Mucosa of stomach (tissue), 1 donor: Measurements from ENCODE around the gene COL27A1.

ENCODE experiments used
- H3K27me3 ChIP-seq: one replicate; pipeline ENCODE4 v1.7.0; 2013; ENCODE audit warnings: mild to moderate bottlenecking, low read length; ENCODE audit not compliant: control insufficient read depth, insufficient read depth
- H3K36me3 ChIP-seq: one replicate; pipeline ENCODE4 v1.7.0; 2013; ENCODE audit warnings: low read length; ENCODE audit not compliant: control insufficient read depth, insufficient read depth
- H3K4me1 ChIP-seq: one replicate; pipeline ENCODE4 v1.7.0; 2013; ENCODE audit warnings: mild to moderate bottlenecking, low read length; ENCODE audit not compliant: control insufficient read depth, insufficient read depth
- H3K4me3 ChIP-seq: one replicate; pipeline ENCODE4 v1.7.0; 2013; ENCODE audit warnings: low read length
- H3K9ac ChIP-seq: one replicate; pipeline ENCODE4 v1.7.0; 2013; ENCODE audit warnings: mild to moderate bottlenecking, low read length, moderate library complexity
- H3K9me3 ChIP-seq: one replicate; pipeline ENCODE4 v1.7.0; 2013; ENCODE audit warnings: mild to moderate bottlenecking, low read length, moderate library complexity; ENCODE audit not compliant: control insufficient read depth
- donor health status: Pancreatic carcinoma.

The COL27A1 gene

GRCh38 chr9:114285166-114285867 lies 130.0 kb downstream of the COL27A1 start:
- Histone ChIP-seq H3K4me3 (no peak overlapping the region), H3K27me3 (no peaks in the 10 kb centered on the region)

DNA sequence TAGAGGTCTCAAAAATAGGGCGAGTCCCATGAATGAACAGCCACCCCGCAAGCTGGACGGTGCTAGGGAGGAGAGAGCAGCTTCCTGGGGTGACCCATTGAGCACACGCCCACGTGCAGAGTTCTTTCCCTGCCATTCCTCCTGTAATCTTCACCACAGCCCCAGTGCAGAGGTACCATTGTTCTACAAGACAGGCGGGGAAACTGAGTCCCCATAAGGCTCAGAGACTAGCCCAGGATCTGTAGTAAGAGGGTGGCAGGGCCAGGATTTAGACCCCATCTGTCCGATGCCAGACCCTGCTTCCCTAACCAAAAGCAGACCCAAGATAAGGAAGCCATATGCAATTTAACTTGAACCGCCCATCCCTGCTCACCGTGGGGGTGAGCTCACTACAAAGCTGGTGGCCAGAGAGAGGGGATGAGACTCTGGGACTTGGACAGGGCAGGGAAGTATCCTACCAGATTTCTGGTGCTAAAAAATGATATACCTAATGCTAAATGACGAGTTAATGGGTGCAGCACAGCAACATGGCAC lies 130.9 kb downstream of the COL27A1 start:
- H3K36me3 ChIP-seq = no peaks in the 10 kb centered on the region
- no peak overlapping the region for H3K9ac ChIP-seq
- H3K9me3 ChIP-seq = no peaks in the 10 kb centered on the region
- H3K4me3 ChIP-seq = no peak overlapping the region
- H3K27me3 ChIP-seq = peaks cover 2% of the 10 kb centered on the region
- H3K4me1 ChIP-seq = no peaks in the 10 kb centered on the region

More at GRCh38 chr9:114285166-114285867, 130.0 kb downstream of the COL27A1 start:
- no peaks in the 10 kb centered on the region for H3K4me1 ChIP-seq
- no peaks in the 10 kb centered on the region for H3K36me3 ChIP-seq
- H3K9me3 ChIP-seq = no peaks in the 10 kb centered on the region
- H3K9ac ChIP-seq = no peak overlapping the region

DNA sequence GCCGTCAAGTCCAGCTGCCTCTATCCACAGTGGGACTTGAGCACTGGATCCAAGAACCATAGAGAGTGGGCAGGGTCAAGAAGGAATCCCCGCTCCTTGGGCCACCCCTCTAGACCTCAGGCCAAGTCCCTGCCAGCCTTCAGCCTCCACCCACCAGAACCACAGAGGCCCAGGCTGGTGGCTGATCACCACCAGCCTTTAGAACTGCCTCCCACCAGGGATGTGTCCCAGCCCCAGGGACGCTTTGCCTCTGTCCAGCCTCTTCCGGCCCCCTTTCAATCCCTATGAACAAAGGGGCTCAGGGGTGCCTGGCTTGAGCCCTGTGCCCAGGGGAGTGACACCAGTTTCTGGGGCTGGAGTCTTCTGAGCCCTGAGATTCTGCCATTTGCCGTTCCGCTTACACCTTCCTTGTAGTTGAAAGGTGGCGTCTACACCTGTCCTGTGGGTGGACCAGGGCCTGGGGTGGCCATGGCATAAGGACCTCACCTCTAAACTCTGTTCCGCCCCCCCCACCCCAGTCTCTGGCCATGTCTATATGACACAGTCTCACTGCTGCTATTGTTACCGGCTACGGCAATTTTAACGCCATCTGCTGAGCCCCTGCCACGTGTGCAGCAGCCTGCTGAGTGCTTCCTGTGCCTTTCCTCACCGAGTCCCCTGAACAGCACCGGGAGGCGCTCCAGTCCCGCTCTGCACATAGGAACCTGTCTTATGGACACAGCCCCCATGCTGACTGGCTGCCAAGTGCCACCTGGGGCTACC lies 131.8 kb downstream of the COL27A1 start:
- peaks cover 2% of the 10 kb centered on the region for H3K27me3 ChIP-seq
- H3K4me3 ChIP-seq = no peak overlapping the region
- no peaks in the 10 kb centered on the region for H3K4me1 ChIP-seq
- no peaks in the 10 kb centered on the region for H3K36me3 ChIP-seq
- no peaks in the 10 kb centered on the region for H3K9me3 ChIP-seq
- no peak overlapping the region for H3K9ac ChIP-seq

GRCh38 chr9:114287763-114288192 lies 132.4 kb downstream of the COL27A1 start:
- no peaks in the 10 kb centered on the region for H3K36me3 ChIP-seq
- no peaks in the 10 kb centered on the region for H3K9me3 ChIP-seq
- no peak overlapping the region for H3K9ac ChIP-seq
- H3K4me3 ChIP-seq = no peak overlapping the region
- no peaks in the 10 kb centered on the region for H3K4me1 ChIP-seq
- H3K27me3 ChIP-seq = peaks cover 2% of the 10 kb centered on the region

DNA sequence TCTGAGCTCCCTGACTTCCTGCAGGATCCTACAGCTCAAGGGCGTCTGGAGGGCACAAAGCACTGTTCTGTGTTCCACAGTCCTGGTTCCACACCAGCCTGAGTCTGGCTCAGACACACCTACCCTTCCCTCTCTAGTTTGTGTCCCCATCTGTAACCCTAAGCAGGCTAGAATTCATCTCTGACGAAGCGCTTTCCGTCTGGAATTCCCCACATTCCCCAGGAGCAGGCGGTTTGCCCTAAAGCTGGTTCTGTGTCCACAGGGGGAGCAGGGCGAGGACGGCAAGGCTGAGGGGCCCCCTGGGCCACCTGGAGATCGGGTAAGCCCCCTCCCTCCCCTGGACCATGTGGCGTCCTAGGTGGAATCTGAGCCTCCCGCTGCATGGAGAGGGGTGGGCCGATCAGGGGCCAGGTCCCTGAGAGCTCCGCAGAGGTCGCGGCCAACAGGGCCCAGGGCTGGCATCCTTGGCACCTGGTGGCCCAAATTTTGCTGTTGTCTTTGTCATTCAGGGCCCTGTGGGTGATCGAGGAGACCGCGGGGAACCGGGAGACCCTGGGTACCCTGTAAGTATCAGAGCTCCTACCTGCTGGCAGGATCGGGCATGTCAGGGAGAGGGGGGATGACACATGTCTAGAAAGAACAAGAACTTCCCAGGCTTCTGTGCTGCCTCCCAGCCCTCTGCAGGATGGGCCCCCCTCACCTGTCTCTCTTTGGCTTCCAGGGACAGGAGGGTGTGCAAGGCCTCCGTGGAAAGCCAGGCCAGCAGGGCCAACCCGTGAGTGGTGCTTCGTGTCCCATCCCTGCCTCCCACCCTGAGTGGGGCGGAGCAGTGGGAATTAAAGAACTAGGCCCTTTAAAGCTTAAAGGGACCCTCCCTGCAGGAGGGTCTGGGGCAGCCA lies 133.1 kb downstream of the COL27A1 start:
- no peaks in the 10 kb centered on the region for H3K9me3 ChIP-seq
- H3K4me3 ChIP-seq = no peak overlapping the region
- peaks cover 2% of the 10 kb centered on the region for H3K27me3 ChIP-seq
- H3K36me3 ChIP-seq = no peaks in the 10 kb centered on the region
- no peak overlapping the region for H3K9ac ChIP-seq
- H3K4me1 ChIP-seq = no peaks in the 10 kb centered on the region

DNA sequence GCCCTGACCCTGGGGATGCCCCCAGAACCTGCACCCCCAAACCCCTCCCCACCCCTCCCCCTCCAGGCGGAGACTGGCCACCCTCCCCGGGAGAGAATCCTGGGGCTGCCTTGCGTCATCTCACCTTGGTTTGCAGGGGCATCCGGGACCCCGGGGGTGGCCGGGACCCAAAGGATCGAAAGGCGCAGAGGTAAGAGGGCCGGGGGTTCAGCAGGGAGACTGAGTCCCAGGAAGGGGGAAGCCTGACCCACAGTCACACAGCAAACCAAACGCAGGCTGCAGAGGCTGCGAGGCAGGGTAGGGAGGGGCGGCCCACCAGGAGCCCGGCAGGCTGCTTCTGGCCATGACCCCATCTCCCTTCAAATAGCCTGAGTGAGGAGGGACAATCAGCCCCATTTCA lies 133.8 kb downstream of the COL27A1 start:
- H3K9ac ChIP-seq = no peak overlapping the region
- H3K4me3 ChIP-seq = no peak overlapping the region
- no peaks in the 10 kb centered on the region for H3K9me3 ChIP-seq
- H3K4me1 ChIP-seq = no peaks in the 10 kb centered on the region
- H3K36me3 ChIP-seq = no peaks in the 10 kb centered on the region
- peaks cover 2% of the 10 kb centered on the region for H3K27me3 ChIP-seq

DNA sequence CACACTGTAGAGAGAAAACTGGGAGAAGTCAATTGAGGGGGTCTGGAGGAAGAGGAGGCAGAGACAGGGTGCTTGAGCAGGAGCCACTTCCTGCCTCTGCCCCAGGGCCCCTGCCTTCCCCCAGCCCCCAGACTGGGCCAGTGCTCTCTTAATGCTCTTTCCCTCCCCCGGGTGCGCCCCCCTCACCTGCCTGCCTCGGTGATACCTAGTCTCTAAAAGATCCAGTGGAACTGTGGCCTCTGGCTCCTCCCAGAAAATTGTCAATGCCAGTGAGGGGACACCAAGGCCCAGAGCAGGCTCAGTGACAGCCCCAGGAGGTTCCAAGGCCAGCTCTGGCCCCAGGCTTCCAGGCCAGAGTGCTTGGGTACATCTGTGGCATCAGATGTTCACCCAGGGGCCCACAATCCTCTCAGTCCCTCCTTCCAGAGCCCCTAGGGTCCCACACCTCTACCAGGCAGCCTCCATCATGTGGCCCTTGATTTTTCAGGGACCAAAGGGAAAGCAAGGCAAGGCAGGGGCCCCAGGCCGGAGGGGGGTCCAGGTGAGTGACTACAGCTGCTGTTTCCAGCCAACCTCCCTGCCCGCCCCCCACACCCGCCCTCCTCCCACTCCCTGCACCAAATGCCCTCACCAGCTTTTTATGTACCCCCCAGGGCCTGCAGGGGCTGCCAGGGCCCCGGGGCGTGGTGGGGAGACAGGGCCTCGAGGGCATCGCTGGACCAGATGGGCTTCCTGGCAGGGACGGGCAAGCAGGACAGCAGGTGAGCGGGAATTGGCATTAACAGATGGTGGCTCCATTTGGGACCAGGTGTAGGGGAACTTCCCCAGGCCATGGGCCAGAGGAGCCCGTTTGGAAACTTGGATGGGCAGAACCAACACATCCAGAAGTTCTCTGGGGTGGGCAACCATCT lies 134.5 kb downstream of the COL27A1 start:
- Histone ChIP-seq H3K27me3 (peaks cover 2% of the 10 kb centered on the region), H3K9me3 (no peaks in the 10 kb centered on the region)

GRCh38 chr9:114290561-114290986 lies 135.2 kb downstream of the COL27A1 start:
- Histone ChIP-seq H3K4me1 (no peaks in the 10 kb centered on the region), H3K36me3 (no peaks in the 10 kb centered on the region), H3K9me3 (no peaks in the 10 kb centered on the region), H3K4me3 (no peak overlapping the region), H3K27me3 (peaks cover 2% of the 10 kb centered on the region), H3K9ac (no peak overlapping the region)

More for the DNA sequence above, 134.5 kb downstream of the COL27A1 start:
- H3K9ac ChIP-seq = no peak overlapping the region
- H3K4me3 ChIP-seq = no peak overlapping the region
- H3K36me3 ChIP-seq = no peaks in the 10 kb centered on the region
- no peaks in the 10 kb centered on the region for H3K4me1 ChIP-seq

- H3K9me3 ChIP-seq = no peaks in the 10 kb centered on the region
- H3K9ac ChIP-seq = no peak overlapping the region
- no peaks in the 10 kb centered on the region for H3K4me1 ChIP-seq
- H3K36me3 ChIP-seq = no peaks in the 10 kb centered on the region
- peaks cover 2% of the 10 kb centered on the region for H3K27me3 ChIP-seq
- H3K4me3 ChIP-seq = no peak overlapping the region
Measured at GRCh38 chr9:114291064-114291474, 135.7 kb downstream of the COL27A1 start.

GRCh38 chr9:114291886-114292590 lies 136.7 kb downstream of the COL27A1 start:
- H3K27me3 ChIP-seq = peaks cover 2% of the 10 kb centered on the region
- H3K9me3 ChIP-seq = no peaks in the 10 kb centered on the region

More at GRCh38 chr9:114291886-114292590, 136.7 kb downstream of the COL27A1 start:
- H3K4me1 ChIP-seq = no peaks in the 10 kb centered on the region
- no peak overlapping the region for H3K4me3 ChIP-seq
- H3K36me3 ChIP-seq = no peaks in the 10 kb centered on the region
- H3K9ac ChIP-seq = no peak overlapping the region
